Measurements from ENCODE around the gene PAK2. TPM values are rescaled to one million over a fixed set of nuclear protein-coding genes. Genes with fewer than 3 reads are reported as not detected.
"Not testable (repeated sequence)": the region's sequence is repeated elsewhere in the genome, so short reads cannot be mapped to it uniquely, and the experiment has no call there.

The PAK2 gene
- total and polyA plus RNA-seq, 4 donors = 14.2 to 59.5 (median 37.2) TPM

- Histone ChIP-seq H3K27ac (ENCODE audit: low read depth in 1 of 2, low read length in 2 of 2) (no peak overlapping the region), H3K4me1 (ENCODE audit: control insufficient read depth in 1 of 2, insufficient read depth in 2 of 2, low read length in 2 of 2) (no peaks in the 10 kb centered on the region), H3K36me3 (ENCODE audit: control insufficient read depth in 1 of 2, insufficient read depth in 2 of 2, low read length in 1 of 2) (no peaks in the 10 kb centered on the region), H3K4me3 (ENCODE audit: low read length in 2 of 2) (no peak overlapping the region), H3K27me3 (ENCODE audit: control insufficient read depth in 1 of 2, insufficient read depth in 2 of 2, low read length in 1 of 2) (no peaks in the 10 kb centered on the region), H3K9me3 (ENCODE audit: control insufficient read depth, low read length) (no peaks in the 10 kb centered on the region)
- no peak for ATAC-seq (ENCODE audit: low FRiP score)
- no peak for DNase-seq
- intact Hi-C loops (cut with DNase I) = no loop called here
- 82 to 92% methylated on average over 4 of the region's 4 CpGs for WGBS, 2 donors
Measured at GRCh38 chr3:196700801-196701200, 38.9 kb upstream of the PAK2 start.

GRCh38 chr3:196706327-196706726 lies 33.3 kb upstream of the PAK2 start:
- intact Hi-C loops (cut with DNase I) = no loop called here

GRCh38 chr3:196706731-196707130 lies 32.9 kb upstream of the PAK2 start:
- H3K36me3 ChIP-seq (ENCODE audit: control insufficient read depth in 1 of 2, insufficient read depth in 2 of 2, low read length in 1 of 2) = no peaks in the 10 kb centered on the region
- H3K27me3 ChIP-seq (ENCODE audit: control insufficient read depth in 1 of 2, insufficient read depth in 2 of 2, low read length in 1 of 2) = no peaks in the 10 kb centered on the region
- no peak overlapping the region for H3K4me3 ChIP-seq (ENCODE audit: low read length in 2 of 2)
- intact Hi-C loops (cut with DNase I) = no loop called here
- H3K27ac ChIP-seq (ENCODE audit: low read depth in 1 of 2, low read length in 2 of 2) = no peak overlapping the region
- DNase-seq = no peak
- no peaks in the 10 kb centered on the region for H3K9me3 ChIP-seq (ENCODE audit: control insufficient read depth, low read length)
- no peaks in the 10 kb centered on the region for H3K4me1 ChIP-seq (ENCODE audit: control insufficient read depth in 1 of 2, insufficient read depth in 2 of 2, low read length in 2 of 2)
- no peak for ATAC-seq (ENCODE audit: low FRiP score)
- WGBS, 2 donors = 97 to 98% methylated on average over 4 of the region's 4 CpGs

More at GRCh38 chr3:196706327-196706726, 33.3 kb upstream of the PAK2 start:
- Histone ChIP-seq H3K4me1 (ENCODE audit: control insufficient read depth in 1 of 2, insufficient read depth in 2 of 2, low read length in 2 of 2) (no peaks in the 10 kb centered on the region), H3K27ac (ENCODE audit: low read depth in 1 of 2, low read length in 2 of 2) (no peak overlapping the region), H3K4me3 (ENCODE audit: low read length in 2 of 2) (no peak overlapping the region), H3K36me3 (ENCODE audit: control insufficient read depth in 1 of 2, insufficient read depth in 2 of 2, low read length in 1 of 2) (no peaks in the 10 kb centered on the region), H3K9me3 (ENCODE audit: control insufficient read depth, low read length) (no peaks in the 10 kb centered on the region), H3K27me3 (ENCODE audit: control insufficient read depth in 1 of 2, insufficient read depth in 2 of 2, low read length in 1 of 2) (no peaks in the 10 kb centered on the region)
- DNase-seq (no peak), ATAC-seq (ENCODE audit: low FRiP score) (no peak)
- 92 to 93% methylated on average over 5 of the region's 5 CpGs for WGBS, 2 donors

GRCh38 chr3:196707566-196707965 lies 32.1 kb upstream of the PAK2 start:
- intact Hi-C loops (cut with DNase I) = no loop called here
- no peak for ATAC-seq (ENCODE audit: low FRiP score)
- 93 to 94% methylated on average over 8 of the region's 8 CpGs for WGBS, 2 donors

GRCh38 chr3:196708467-196708866 lies 31.2 kb upstream of the PAK2 start:
- 84 to 85% methylated on average over 7 of the region's 7 CpGs for WGBS, 2 donors
- H3K4me3 ChIP-seq (ENCODE audit: low read length in 2 of 2) = no peak overlapping the region
- H3K36me3 ChIP-seq (ENCODE audit: control insufficient read depth in 1 of 2, insufficient read depth in 2 of 2, low read length in 1 of 2) = no peaks in the 10 kb centered on the region
- ATAC-seq (ENCODE audit: low FRiP score) (no peak), DNase-seq (no peak)
- H3K27me3 ChIP-seq (ENCODE audit: control insufficient read depth in 1 of 2, insufficient read depth in 2 of 2, low read length in 1 of 2) = no peaks in the 10 kb centered on the region
- intact Hi-C loops (cut with DNase I) = no loop called here
- no peaks in the 10 kb centered on the region for H3K9me3 ChIP-seq (ENCODE audit: control insufficient read depth, low read length)
- no peak overlapping the region for H3K27ac ChIP-seq (ENCODE audit: low read depth in 1 of 2, low read length in 2 of 2)
- H3K4me1 ChIP-seq (ENCODE audit: control insufficient read depth in 1 of 2, insufficient read depth in 2 of 2, low read length in 2 of 2) = no peaks in the 10 kb centered on the region

More at GRCh38 chr3:196707566-196707965, 32.1 kb upstream of the PAK2 start:
- Histone ChIP-seq H3K36me3 (ENCODE audit: control insufficient read depth in 1 of 2, insufficient read depth in 2 of 2, low read length in 1 of 2) (no peaks in the 10 kb centered on the region), H3K4me1 (ENCODE audit: control insufficient read depth in 1 of 2, insufficient read depth in 2 of 2, low read length in 2 of 2) (no peaks in the 10 kb centered on the region), H3K9me3 (ENCODE audit: control insufficient read depth, low read length) (no peaks in the 10 kb centered on the region), H3K27me3 (ENCODE audit: control insufficient read depth in 1 of 2, insufficient read depth in 2 of 2, low read length in 1 of 2) (no peaks in the 10 kb centered on the region), H3K4me3 (ENCODE audit: low read length in 2 of 2) (no peak overlapping the region), H3K27ac (ENCODE audit: low read depth in 1 of 2, low read length in 2 of 2) (no peak overlapping the region)
- DNase-seq = no peak

- peak within 1 kb of the TSS; percentile 25 to 75 for H3K27ac ChIP-seq (ENCODE audit: low read depth in 1 of 2, low read length in 2 of 2)
- H3K27me3 ChIP-seq (ENCODE audit: control insufficient read depth in 1 of 2, insufficient read depth in 2 of 2, low read length in 1 of 2) = no peaks in the 10 kb centered on the region
- no peaks in the 10 kb centered on the region for H3K9me3 ChIP-seq (ENCODE audit: control insufficient read depth, low read length)
- ATAC-seq (ENCODE audit: low FRiP score) (peak; percentile 99), DNase-seq (peak; percentile 88 to 94)
- WGBS, 2 donors = 0% methylated on average over 37 to 68 of the region's 68 CpGs
- intact Hi-C loops (cut with DNase I) = no loop called here
- peak within 1 kb of the TSS; percentile 40 to 89 for H3K4me3 ChIP-seq (ENCODE audit: low read length in 2 of 2)
- H3K4me1 ChIP-seq (ENCODE audit: control insufficient read depth in 1 of 2, insufficient read depth in 2 of 2, low read length in 2 of 2) = no peaks in the 10 kb centered on the region
- H3K36me3 ChIP-seq (ENCODE audit: control insufficient read depth in 1 of 2, insufficient read depth in 2 of 2, low read length in 1 of 2) = no peaks in the 10 kb centered on the region
Measured at GRCh38 chr3:196711838-196712513, 27.7 kb upstream of the PAK2 start, which contains the start of the genes CEP19 and PIGX. Gene CEP19 (minus strand): TSS chr3:196712250. CDS start chr3:196708657, 3,593 bp downstream. Gene PIGX (plus strand): TSS chr3:196712377.

GRCh38 chr3:196712514-196713413 lies 26.9 kb upstream of the PAK2 start:
- Histone ChIP-seq H3K9me3 (ENCODE audit: control insufficient read depth, low read length) (no peaks in the 10 kb centered on the region), H3K4me3 (ENCODE audit: low read length in 2 of 2) (peak overlapping the region; percentile 40 to 89), H3K36me3 (ENCODE audit: control insufficient read depth in 1 of 2, insufficient read depth in 2 of 2, low read length in 1 of 2) (no peaks in the 10 kb centered on the region), H3K27ac (ENCODE audit: low read depth in 1 of 2, low read length in 2 of 2) (peak overlapping the region; percentile 14 to 75), H3K4me1 (ENCODE audit: control insufficient read depth in 1 of 2, insufficient read depth in 2 of 2, low read length in 2 of 2) (no peaks in the 10 kb centered on the region), H3K27me3 (ENCODE audit: control insufficient read depth in 1 of 2, insufficient read depth in 2 of 2, low read length in 1 of 2) (no peaks in the 10 kb centered on the region)
- 4% methylated on average over 44 to 64 of the region's 64 CpGs for WGBS, 2 donors
- intact Hi-C loops (cut with DNase I) = no loop called here
- ATAC-seq (ENCODE audit: low FRiP score) (peak; percentile 89), DNase-seq (peak; percentile 79 to 91)

GRCh38 chr3:196717162-196717561 lies 22.5 kb upstream of the PAK2 start:
- ATAC-seq (ENCODE audit: low FRiP score); H3K27ac ChIP-seq (ENCODE audit: low read depth in 1 of 2, low read length in 2 of 2); H3K27me3 ChIP-seq (ENCODE audit: control insufficient read depth in 1 of 2, insufficient read depth in 2 of 2, low read length in 1 of 2); H3K36me3 ChIP-seq (ENCODE audit: control insufficient read depth in 1 of 2, insufficient read depth in 2 of 2, low read length in 1 of 2); DNase-seq; intact Hi-C loops (cut with DNase I); H3K4me3 ChIP-seq (ENCODE audit: low read length in 2 of 2); H3K9me3 ChIP-seq (ENCODE audit: control insufficient read depth, low read length); H3K4me1 ChIP-seq (ENCODE audit: control insufficient read depth in 1 of 2, insufficient read depth in 2 of 2, low read length in 2 of 2): not testable (repeated sequence)
- 93% methylated on average over 3 of the region's 3 CpGs for WGBS, 2 donors
